K562 (cell line): ENCODE measurements around the gene PRKAG1. TPM values are rescaled to one million over a fixed set of nuclear protein-coding genes. Genes with fewer than 3 reads are reported as not detected.

Experiments
- C11orf30 ChIP-seq: fragments of 450-650 bp; IDR thresholded peaks from 2 replicates; pipeline ENCODE4 v1.6.1; 2016; ENCODE audit warnings: low read depth, mild to moderate bottlenecking
- ELF1 ChIP-seq: fragments of 200-800 bp; sonication (Bioruptor generic); IDR thresholded peaks from 2 replicates; pipeline ENCODE4 v1.6.1; 2016; ENCODE audit warnings: missing genetic modification characterization, missing compliant biosample characterization
- KLF1 ChIP-seq: fragments of 450-650 bp; IDR thresholded peaks from 2 replicates; pipeline ENCODE4 v1.6.1; 2016; ENCODE audit warnings: missing genetic modification characterization, missing compliant biosample characterization
- NFRKB ChIP-seq: fragments of 450-650 bp; IDR thresholded peaks from 2 replicates; pipeline ENCODE4 v1.6.1; 2016; ENCODE audit warnings: low read depth
- RAD51 ChIP-seq: fragments of 450-650 bp; IDR thresholded peaks from 2 replicates; pipeline ENCODE4 v1.7.1; 2016; ENCODE audit warnings: low read depth, mild to moderate bottlenecking, borderline replicate concordance
- SIRT6 ChIP-seq: IDR thresholded peaks from one replicate; pipeline ENCODE4 v1.6.1; 2012; ENCODE audit warnings: low read depth, mild to moderate bottlenecking, control low read depth, inconsistent platforms, low read length, moderate library complexity
- polyA plus RNA-seq, 8 experiments: library from polyadenylated mRNA; depleted of rRNA in 4 of 8; stranded (reverse) in 5 of 8; unstranded in 3 of 8; fragments of >200 nt; fragmentation: Nextera tagmentation in 2 of 8; fragmentation: Illumina TruSeq in 1 of 8; extraction: Ambion mirVana in 2 of 8; extraction: Trizol in 1 of 8; gene quantifications; 2 replicates each; pipeline versions ENCODE4 v1.2.1 to v1.2.3, GENCODE V29; 2011 to 2014; ENCODE audit warnings: inconsistent platforms in 1 of 8, missing spikeins in 1 of 8
- total RNA-seq, 7 experiments: library from RNA; depleted of rRNA in 6 of 7; stranded (reverse); fragments of >200 nt in 6 of 7; fragmentation: Illumina TruSeq in 2 of 7; extraction: Trizol in 2 of 7; gene quantifications; 2 replicates each; pipeline versions ENCODE4 v1.2.1 to v1.2.3, GENCODE V29; 2011 to 2021; ENCODE audit warnings: low replicate concordance in 1 of 7
- TF ChIP-seq, protein P1 (sequence below): fragments of 450-650 bp; formaldehyde crosslinking; IDR thresholded peaks from 2 replicates; pipeline ENCODE4 v1.4.0; 2022; ENCODE audit warnings: mild to moderate bottlenecking, moderate library complexity
- TF ChIP-seq, protein P2 (sequence below), 2 experiments: fragments of 150-350 bp in 1 of 2; IDR thresholded peaks; 2 replicates each; pipeline ENCODE4 v1.6.1; 2012 to 2016; ENCODE audit warnings: low read depth in 2 of 2, low read length in 2 of 2, mild to moderate bottlenecking in 1 of 2, moderate library complexity in 1 of 2
- TF ChIP-seq, protein P3 (sequence below): fragments of 450-650 bp; formaldehyde crosslinking; IDR thresholded peaks from 2 replicates; pipeline ENCODE4 v1.4.0; 2020; ENCODE audit warnings: mild to moderate bottlenecking, moderate library complexity

The PRKAG1 gene
- total and polyA plus RNA-seq, 9 of the 15 experiments (the other 6 are each of a cell fraction or from before 2014, with no cell fraction given): 51.1 to 126 (median 79.1) TPM

DNA sequence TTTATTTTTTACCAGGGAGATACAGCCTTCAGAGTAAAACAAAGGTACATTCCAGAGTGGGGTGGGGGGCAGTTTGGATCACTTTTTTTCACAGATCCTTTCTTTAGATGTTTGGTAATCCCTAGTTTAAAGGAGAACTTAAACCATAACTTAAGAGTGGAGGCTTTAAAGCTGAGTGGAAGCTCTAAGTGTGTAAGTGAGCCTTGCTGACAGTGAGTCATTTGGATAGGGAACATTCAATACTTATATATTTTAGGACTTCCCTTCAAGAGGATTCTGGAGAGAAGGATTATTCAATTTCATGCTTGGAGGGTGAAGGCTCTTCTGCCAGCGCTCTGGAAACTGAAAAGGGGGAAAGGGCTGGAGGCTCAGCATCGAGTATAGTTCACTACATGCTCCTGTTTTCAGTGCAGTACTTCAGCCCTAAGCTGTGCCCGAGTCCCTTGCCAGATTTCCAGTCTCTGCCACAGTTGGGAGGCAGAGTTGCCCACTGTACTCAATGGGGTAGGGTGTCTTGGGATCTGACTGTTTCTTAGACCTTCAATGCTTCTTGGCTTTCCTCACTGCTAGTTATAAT, 8.4 kb downstream of the PRKAG1 start (continued):
- TF ChIP-seq, protein P1, sequence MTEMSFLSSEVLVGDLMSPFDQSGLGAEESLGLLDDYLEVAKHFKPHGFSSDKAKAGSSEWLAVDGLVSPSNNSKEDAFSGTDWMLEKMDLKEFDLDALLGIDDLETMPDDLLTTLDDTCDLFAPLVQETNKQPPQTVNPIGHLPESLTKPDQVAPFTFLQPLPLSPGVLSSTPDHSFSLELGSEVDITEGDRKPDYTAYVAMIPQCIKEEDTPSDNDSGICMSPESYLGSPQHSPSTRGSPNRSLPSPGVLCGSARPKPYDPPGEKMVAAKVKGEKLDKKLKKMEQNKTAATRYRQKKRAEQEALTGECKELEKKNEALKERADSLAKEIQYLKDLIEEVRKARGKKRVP (CRISPR knock-in tag): no peak
- no peak for TF ChIP-seq C11orf30
- no peak for TF ChIP-seq RAD51
- no peak for TF ChIP-seq NFRKB
- TF ChIP-seq ELF1: no peak
- no peak for TF ChIP-seq SIRT6
- TF ChIP-seq, protein P2, sequence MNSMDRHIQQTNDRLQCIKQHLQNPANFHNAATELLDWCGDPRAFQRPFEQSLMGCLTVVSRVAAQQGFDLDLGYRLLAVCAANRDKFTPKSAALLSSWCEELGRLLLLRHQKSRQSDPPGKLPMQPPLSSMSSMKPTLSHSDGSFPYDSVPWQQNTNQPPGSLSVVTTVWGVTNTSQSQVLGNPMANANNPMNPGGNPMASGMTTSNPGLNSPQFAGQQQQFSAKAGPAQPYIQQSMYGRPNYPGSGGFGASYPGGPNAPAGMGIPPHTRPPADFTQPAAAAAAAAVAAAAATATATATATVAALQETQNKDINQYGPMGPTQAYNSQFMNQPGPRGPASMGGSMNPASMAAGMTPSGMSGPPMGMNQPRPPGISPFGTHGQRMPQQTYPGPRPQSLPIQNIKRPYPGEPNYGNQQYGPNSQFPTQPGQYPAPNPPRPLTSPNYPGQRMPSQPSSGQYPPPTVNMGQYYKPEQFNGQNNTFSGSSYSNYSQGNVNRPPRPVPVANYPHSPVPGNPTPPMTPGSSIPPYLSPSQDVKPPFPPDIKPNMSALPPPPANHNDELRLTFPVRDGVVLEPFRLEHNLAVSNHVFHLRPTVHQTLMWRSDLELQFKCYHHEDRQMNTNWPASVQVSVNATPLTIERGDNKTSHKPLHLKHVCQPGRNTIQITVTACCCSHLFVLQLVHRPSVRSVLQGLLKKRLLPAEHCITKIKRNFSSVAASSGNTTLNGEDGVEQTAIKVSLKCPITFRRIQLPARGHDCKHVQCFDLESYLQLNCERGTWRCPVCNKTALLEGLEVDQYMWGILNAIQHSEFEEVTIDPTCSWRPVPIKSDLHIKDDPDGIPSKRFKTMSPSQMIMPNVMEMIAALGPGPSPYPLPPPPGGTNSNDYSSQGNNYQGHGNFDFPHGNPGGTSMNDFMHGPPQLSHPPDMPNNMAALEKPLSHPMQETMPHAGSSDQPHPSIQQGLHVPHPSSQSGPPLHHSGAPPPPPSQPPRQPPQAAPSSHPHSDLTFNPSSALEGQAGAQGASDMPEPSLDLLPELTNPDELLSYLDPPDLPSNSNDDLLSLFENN (IDR thresholded peaks at IDR 0.05; ENCODE audit: low read depth in 2 of 2, low read length in 2 of 2): no peak
- TF ChIP-seq, protein P3, sequence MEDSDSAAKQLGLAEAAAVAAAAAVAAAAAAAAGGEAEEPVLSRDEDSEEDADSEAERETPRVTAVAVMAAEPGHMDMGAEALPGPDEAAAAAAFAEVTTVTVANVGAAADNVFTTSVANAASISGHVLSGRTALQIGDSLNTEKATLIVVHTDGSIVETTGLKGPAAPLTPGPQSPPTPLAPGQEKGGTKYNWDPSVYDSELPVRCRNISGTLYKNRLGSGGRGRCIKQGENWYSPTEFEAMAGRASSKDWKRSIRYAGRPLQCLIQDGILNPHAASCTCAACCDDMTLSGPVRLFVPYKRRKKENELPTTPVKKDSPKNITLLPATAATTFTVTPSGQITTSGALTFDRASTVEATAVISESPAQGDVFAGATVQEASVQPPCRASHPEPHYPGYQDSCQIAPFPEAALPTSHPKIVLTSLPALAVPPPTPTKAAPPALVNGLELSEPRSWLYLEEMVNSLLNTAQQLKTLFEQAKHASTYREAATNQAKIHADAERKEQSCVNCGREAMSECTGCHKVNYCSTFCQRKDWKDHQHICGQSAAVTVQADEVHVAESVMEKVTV (CRISPR knock-in tag): no peak
- no peak for TF ChIP-seq KLF1 (tag)
